GM18867 (cell line): Measurements from ENCODE around the gene EPHB1.
"Not testable (repeated sequence)": the region's sequence is repeated elsewhere in the genome, so short reads cannot be mapped to it uniquely, and the experiment has no call there.

Experiments used
- ATAC-seq: cut with Tn5 transposase; IDR thresholded peaks from one replicate; pipeline ENCODE4 v1.9.1; 2021; ENCODE audit warnings: mild to moderate bottlenecking, moderate library complexity; ENCODE audit not compliant: unreplicated experiment

Gene EPHB1

GRCh38 chr3:134776518-134776917, 18.5 kb upstream of the EPHB1 start:
- ATAC-seq, result no peak

GRCh38 chr3:134777341-134777740, 17.7 kb upstream of the EPHB1 start:
- no peak for ATAC-seq

- ATAC-seq, result not testable (repeated sequence)
Observed at GRCh38 chr3:134788283-134788682, 6.8 kb upstream of the EPHB1 start.

GRCh38 chr3:134790065-134790464, 5.0 kb upstream of the EPHB1 start:
- no peak for ATAC-seq

GRCh38 chr3:134791992-134792391, 3.1 kb upstream of the EPHB1 start:
- no peak for ATAC-seq

- no peak for ATAC-seq
Observed at GRCh38 chr3:134792700-134793099, 2.4 kb upstream of the EPHB1 start.

- no peak for ATAC-seq
Observed at GRCh38 chr3:134793562-134793961, 1.5 kb upstream of the EPHB1 start.

- ATAC-seq, result no peak
Observed at GRCh38 chr3:134794323-134794722, 737 bp upstream of the EPHB1 start.

- peak; percentile 5 for ATAC-seq
Observed at GRCh38 chr3:134795746-134796280, 753 bp downstream of the EPHB1 start.

- no peak for ATAC-seq
Observed at GRCh38 chr3:134796281-134797056, 1.4 kb downstream of the EPHB1 start.

GRCh38 chr3:134797057-134797740, 2.1 kb downstream of the EPHB1 start:
- ATAC-seq, result no peak

- no peak for ATAC-seq
Observed at GRCh38 chr3:134797741-134798451, 2.8 kb downstream of the EPHB1 start.

GRCh38 chr3:134798681-134799311, 3.7 kb downstream of the EPHB1 start:
- ATAC-seq, result no peak

GRCh38 chr3:134799393-134799792, 4.3 kb downstream of the EPHB1 start:
- ATAC-seq, result no peak

- ATAC-seq, result no peak
Observed at GRCh38 chr3:134801204-134801958, 6.3 kb downstream of the EPHB1 start.

GRCh38 chr3:134802428-134803050, 7.5 kb downstream of the EPHB1 start:
- no peak for ATAC-seq

- ATAC-seq, result peak; percentile 68
Observed at GRCh38 chr3:134803051-134803505, 8.0 kb downstream of the EPHB1 start.

- no peak for ATAC-seq
Observed at GRCh38 chr3:134803652-134804051, 8.6 kb downstream of the EPHB1 start.
